GM12872 (cell line): ENCODE measurements around the gene PRKCZ.

Experiments used
- TF ChIP-seq, protein P1 (sequence below): IDR thresholded peaks from 3 replicates; pipeline ENCODE4 v1.5.1; 2011; ENCODE audit warnings: low read depth, mild to moderate bottlenecking, low read length, moderate library complexity; ENCODE audit not compliant: insufficient read depth

PRKCZ gene

GRCh38 chr1:2050461-2050792, 216 bp downstream of the PRKCZ start:
- TF ChIP-seq, protein P1, sequence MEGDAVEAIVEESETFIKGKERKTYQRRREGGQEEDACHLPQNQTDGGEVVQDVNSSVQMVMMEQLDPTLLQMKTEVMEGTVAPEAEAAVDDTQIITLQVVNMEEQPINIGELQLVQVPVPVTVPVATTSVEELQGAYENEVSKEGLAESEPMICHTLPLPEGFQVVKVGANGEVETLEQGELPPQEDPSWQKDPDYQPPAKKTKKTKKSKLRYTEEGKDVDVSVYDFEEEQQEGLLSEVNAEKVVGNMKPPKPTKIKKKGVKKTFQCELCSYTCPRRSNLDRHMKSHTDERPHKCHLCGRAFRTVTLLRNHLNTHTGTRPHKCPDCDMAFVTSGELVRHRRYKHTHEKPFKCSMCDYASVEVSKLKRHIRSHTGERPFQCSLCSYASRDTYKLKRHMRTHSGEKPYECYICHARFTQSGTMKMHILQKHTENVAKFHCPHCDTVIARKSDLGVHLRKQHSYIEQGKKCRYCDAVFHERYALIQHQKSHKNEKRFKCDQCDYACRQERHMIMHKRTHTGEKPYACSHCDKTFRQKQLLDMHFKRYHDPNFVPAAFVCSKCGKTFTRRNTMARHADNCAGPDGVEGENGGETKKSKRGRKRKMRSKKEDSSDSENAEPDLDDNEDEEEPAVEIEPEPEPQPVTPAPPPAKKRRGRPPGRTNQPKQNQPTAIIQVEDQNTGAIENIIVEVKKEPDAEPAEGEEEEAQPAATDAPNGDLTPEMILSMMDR, result no peak

DNA sequence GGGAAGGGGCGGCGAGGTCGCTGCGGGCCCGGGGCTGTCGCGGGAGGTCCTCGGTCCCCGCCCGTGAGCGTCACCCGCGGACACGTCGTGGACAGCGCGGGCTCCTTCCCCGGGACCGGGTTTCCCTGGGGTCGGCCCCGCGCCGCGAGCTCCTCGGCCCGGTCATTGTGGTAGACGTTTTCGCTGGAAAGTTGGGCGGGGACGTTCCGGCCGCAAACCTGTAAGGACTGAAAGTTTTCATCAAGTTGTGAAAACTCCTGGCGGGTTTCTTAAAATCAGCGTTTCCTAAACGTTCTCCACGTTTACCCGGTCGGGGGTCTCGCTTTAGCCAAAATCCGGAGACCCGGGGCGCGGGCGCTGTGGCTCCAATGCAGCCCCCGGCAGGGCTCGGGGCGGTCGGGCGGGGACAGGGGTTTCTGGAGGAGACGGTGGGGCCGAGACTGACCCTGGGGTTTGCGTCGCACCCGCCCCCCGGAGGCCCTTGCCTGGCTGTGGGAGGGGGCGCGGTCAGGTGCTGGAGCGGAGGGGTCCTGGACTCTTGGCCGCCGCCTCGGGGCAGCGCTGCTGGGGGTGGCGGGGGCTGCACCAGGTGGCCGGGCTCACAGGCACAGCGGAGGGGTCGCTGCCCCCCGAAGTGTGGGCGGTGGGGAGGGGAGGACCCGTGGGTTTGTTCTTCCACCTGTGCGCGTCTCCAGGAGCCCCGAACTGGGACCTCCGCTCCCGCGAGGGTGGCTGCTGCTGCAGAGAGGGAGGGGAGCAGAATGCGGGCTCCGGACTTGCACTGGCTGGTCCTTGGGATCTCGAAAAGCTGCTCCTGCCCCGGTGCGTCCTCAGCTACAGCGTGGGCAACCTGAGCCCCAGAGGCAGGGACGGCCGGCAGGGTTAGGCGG, 827 bp downstream of the PRKCZ start:
- TF ChIP-seq, protein P1, result no peak

DNA sequence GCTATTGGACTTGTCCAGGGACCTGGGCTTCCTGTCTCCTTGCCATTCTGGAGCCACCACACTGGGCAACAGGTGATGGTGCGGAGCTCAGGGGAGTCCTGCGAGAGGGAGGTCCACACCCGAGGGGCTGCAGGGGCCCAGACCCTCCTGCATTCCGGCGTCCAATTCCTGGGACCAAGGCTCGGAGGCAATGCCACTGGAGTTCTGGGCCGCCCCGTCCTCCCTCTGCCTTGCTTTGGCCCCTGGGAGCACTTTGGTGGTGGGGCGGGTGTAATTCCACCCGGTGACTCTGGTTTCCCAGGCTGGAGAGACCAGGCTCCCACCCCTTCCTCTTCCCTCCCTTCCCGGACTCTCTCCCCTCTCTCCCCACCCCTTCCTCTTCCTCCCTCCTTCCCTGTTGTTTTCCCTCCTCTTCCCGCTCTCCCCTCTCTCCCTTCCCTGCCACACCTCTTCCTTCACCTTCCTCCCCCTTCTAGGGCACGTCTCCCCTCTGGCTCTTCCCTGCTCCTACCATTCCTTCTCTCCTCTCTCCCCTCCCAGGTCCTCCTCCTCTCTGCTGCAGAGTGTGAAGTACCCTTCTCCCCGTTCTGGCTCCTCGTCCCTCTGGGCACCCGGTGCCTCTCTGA, 2.0 kb downstream of the PRKCZ start:
- TF ChIP-seq, protein P1, result no peak

DNA sequence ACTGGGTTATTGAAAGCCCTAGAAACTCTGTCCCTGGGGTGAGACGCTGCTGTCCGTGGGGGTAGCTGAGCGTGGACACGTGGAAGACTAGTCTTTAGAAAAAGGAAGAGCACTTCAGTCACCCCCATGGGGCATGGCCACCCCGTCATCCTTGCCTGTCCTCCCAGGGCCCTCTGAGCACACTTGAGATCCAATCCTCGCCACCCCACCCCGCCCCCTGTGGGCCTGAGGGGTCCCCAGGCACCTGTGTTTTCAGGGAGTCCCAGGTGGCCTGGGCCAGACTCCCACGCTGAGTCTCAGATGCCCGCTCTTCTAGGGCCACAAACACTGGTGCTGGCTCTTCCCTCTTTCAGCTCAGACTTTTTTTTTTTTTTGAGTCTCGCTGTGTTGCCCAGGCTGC, 2.5 kb downstream of the PRKCZ start:
- TF ChIP-seq, protein P1, result no peak

DNA sequence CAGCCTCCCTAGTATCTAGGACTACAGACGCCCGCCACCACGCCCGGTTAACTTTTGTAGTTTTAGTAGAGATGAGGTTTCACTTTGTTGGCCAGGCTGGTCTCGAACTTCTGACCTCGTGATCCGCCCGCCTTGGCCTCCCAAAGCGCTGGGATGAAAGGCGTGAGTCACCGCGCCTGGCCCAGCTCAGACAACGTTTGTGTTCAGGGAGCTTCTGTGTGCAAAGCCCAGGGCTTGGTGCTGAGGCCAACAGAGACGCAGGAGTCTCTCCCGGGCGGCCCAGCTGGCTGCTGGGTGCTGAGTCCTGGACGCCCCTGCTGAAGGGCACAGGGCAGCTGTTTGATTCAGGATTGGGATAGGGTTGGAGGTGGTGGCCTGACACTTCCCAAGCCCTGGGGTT, 3.0 kb downstream of the PRKCZ start:
- TF ChIP-seq, protein P1, result no peak

DNA sequence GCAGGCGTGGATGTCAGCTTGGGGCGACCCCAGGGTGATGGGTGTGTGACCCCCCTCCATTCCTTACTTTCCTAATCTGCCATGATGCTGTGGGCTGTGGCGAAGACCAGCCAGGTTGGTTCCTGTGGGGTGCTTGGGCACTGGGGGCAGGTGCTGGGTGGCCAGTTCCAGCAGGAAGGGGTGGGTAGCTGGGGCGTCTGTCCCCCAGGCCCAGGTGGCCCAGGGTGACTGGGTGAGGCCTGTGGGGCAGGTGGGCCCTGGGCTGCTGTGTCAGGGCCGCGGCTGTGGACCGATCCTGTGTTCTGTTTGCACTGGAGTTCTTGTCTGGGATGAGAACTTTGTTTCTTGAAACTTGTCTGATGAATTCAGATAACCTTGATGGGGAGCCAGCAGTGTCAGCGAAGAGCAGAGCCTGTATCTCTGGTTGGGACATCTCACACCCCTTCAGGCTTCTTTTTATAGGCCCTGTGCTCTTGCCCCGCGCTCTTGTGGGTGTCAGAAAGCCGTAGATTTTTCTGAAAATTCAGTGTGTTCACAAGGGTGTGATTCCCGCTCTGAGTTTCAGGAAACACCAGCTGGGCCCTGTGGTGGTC, 3.7 kb downstream of the PRKCZ start:
- TF ChIP-seq, protein P1, result no peak

- TF ChIP-seq, protein P1, result no peak
These were observed 4.3 kb downstream of the PRKCZ start for GRCh38 chr1:2054560-2054959.
